AG08396 (cell line): ENCODE results near the gene NUPR1.
"Not testable (repeated sequence)": the region's sequence is repeated elsewhere in the genome, so short reads cannot be mapped to it uniquely, and the experiment has no call there.

ENCODE experiments used
- DNase-seq: peaks from one replicate; pipeline ENCODE4 v3.0.0; 2012; ENCODE audit warnings: low spot score, mixed read lengths

NUPR1 gene

DNA sequence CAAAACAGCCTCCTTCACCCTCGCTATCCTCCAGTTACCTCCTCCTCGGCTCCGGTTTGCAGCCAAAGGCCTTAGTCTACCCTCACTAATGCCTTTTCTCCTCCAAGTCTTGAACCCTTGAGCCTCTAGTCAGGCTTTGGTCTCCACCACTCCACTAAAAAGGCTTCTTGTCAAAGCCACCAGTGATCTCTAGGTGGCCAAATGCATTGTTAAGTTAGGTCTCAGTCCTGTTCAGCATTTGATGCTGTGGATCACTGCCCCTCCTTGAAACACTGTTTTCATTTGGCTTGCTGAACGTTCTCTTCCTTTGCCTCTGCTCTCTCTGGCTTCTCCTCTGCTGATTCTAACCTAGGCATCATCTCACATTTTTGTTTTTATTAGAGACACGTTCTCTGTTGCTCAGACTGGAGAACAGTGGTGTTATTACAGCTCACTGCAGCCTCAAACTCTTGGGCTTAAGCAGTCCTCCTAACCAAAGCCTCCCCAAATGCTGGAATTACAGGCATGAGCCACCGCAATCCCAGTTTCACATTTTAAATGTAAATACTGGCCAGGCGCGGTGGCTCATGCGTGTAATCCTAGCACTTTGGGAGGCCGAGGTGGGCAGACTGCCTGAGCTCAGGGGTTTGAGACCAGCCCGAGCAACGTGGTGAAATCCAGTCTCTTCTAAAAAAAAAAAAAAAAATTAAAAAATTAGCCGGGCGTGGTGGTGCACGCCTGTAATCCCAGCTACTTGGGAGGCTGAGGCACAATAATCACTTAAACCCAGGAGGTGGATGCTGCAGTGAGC lies 16.1 kb upstream of the NUPR1 start:
- no peak for DNase-seq

DNA sequence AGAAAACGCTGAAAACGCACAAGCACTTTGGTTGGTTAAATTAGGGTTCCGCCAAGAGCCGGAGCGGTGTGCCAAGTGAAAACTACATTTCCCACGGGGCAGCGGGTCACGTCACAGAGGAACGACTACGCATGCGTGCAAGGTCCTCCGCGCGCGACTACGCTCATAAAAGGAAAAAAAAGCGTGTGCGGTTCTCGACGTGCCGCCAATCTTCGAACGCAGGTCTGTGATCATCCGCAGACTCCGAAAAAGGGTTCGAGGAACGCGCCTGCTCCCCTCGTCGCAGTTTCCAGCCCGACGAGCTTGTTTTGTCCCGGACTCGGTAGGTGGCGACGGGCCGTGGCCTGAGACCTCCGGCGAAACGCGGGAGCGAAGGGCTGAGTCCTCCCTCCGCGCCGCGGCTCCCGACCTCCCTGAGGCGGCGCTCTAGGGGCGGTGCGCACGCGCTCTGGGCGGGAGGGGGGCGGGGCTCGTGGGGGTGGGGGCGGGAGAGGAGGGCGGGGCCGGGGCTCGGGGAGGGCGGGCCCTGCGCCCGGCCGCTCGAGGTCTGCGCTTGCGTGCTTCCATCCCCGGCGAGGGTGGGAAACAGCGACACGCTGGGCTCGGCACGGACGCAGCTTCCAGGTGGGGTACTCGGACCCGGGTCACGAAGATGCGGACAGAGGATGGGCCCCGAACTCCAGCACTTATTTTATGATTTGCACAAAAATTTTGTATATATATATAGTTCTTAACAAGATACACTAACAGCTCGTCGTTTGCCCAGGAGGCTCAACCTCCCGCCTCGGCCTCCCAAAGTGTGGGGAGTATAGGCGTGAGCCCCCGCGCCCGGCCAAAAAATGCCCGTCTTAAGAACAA lies 15.2 kb upstream of the NUPR1 start, which contains the start of gene SGF29:
SGF29 (plus strand) TSS at position 145 of the 858 bp plus-strand sequence. CDS start 27,150 bp downstream, outside the sequence.
- DNase-seq, result peak; percentile 98

DNA sequence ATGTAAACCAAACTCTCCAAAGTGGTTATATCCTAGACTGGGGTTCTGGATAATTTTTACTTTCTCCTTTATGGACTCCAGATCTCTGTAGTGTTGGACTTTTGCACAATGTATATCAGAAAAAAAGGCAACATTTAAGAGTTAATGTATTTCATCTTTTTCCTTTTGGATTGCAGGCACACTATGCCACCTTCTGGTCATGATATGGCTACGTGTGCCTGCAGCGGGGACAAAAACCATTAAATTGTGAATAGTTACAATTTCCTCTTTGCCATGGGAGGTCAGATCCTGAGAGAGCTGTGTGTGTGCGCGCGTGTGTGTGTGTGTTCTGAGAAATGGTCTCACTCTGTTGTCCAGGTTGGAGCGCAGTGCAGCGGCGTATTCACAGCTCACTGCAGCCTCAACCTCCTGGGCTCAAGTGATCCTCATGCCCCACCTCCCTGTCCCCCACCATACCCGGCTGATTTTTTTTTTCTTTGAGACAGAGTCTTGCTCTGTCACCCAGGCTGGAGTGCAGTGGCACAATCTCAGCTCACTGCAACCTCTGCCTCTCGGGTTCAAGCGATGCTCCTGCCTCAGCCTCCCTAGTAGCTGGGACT lies 10.6 kb upstream of the NUPR1 start:
- DNase-seq, result no peak

DNA sequence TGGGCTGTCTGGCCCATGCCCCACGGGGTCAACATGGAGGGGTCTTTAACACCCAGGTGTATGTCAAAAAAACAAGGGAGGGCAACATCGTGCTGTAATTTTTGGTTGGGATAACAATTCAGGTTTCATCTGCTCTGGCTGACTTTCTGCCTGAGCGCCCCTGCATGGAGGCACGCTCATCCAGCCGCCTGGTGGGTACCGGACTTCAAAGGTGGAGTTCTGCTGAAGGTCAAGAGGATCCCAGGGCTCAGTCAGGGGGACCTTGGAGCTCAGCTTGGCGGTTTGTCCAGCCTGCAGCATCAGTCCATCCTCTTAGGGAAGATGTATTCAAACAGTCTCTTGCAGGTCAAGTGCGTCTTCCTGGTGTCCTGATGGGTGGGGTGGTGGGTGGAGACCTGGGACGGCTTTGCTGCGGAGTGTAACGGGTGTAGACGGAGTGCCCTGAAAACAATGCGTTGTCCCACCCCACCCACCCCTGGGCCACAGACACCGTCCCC lies 9.6 kb upstream of the NUPR1 start:
- no peak for DNase-seq

DNA sequence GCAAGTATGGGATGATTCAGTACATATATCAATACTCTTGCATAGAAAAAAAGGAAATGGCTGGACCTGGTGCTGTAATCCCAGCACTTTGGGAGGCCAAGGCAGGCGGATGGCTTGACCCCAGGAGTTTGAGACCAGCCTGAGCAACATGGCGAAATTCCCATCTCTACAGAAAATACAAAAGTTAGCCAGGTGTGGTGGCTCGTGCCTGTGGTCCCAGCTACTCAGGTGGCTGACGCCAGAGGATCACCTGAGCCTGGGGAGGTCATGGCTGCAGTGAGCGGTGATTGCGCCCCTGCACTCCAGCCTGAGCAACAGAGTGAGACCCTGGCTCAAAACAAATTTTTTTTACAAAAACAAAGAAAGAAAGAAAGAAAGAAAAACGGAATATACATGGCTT lies 7.9 kb upstream of the NUPR1 start:
- DNase-seq, result no peak

DNA sequence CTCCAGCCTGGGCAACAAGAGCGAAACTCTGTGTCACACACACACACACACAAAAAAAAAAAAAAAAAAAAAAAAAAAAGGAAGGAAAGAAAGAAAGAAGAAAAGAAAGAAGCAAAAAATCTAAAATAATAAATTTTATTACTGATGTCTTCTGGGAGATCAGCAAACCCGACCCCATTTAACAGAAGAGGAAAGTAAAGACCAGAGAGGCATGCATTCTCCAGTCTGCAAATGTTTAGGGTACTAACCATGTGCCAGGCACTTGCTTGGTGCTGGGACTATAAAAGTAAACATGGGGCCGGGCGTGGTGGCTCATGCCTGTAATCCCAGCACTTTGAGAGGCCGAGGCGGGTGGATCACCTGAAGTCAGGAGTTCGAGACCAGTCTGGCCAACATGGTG lies 7.2 kb upstream of the NUPR1 start:
- not testable (repeated sequence) for DNase-seq

DNA sequence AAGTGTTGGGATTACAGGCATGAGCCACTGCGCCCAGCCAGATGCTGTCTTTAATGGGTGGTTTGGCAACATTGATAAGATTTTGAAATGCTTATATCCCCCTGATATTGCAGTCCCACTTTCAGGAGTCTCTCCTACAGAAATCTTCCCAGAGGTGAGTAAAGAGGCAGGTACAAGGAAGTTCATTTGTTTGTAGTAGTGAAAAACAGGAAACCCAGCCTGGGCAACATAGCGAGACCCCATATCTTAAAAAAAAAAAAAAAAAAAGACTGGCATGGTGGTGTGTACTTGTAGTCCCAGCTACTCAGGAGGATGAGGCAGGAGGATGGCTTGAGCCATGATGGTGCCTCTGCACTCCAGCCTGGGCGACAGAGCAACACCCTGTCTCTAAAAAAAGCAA lies 6.2 kb upstream of the NUPR1 start:
- DNase-seq, result no peak

DNA sequence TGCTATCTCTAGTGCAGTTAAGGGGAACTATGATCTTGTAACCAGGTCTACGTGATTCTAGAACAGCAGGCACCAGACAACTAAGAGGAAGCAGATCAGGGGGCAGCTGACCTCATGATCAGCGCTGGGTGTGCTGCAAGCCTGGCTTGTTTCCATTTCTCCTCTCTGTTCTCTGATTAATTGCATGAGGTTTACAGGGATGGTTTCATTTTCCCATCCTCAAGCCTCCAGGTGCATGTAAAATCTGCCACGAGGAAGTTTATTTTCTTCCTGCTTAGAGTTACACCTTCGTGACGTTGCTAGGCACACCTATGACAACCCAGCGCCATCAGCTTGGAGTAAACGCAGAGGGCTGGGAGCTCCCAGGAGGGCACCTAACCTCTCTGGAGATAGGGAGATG lies 4.3 kb upstream of the NUPR1 start:
- no peak for DNase-seq

DNA sequence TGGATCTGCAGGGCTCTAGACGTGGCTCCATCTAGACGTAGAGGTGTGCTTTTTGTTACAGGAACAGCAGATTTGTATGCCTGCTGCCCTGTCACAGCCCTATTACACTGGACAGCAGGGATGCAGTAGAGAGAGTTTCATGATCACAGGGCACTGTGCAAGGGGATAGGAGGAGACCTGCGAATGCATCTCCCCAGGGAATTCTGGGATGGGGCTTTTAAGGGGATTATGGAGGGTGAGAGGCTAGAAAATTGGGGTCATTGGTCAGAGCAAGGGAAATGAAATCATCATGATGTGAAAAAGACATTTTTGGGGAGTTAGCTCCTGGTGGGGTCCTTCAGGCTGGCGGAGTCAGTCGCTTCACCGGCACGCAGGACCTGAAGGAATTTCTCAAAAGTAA lies 3.9 kb upstream of the NUPR1 start:
- no peak for DNase-seq

DNA sequence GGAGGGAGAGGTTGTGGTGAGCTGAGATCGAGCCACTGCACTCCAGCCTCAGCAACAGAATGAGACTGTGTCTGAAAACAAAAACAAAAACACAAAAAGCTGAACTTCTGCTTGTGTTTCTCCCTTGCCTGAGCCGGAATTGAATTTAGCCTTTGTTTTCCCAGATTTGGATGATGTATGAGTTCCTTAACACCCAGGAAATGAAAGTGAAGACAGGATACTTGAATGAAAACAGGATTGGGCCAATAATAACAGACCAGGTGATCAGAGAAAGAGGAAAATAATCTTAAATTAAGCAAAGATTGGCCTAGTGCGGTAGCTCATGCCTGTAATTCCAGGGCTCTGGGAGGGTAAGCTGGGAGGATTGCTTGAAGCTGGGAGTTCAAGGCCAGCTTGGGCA lies 1.6 kb upstream of the NUPR1 start:
- no peak for DNase-seq

DNA sequence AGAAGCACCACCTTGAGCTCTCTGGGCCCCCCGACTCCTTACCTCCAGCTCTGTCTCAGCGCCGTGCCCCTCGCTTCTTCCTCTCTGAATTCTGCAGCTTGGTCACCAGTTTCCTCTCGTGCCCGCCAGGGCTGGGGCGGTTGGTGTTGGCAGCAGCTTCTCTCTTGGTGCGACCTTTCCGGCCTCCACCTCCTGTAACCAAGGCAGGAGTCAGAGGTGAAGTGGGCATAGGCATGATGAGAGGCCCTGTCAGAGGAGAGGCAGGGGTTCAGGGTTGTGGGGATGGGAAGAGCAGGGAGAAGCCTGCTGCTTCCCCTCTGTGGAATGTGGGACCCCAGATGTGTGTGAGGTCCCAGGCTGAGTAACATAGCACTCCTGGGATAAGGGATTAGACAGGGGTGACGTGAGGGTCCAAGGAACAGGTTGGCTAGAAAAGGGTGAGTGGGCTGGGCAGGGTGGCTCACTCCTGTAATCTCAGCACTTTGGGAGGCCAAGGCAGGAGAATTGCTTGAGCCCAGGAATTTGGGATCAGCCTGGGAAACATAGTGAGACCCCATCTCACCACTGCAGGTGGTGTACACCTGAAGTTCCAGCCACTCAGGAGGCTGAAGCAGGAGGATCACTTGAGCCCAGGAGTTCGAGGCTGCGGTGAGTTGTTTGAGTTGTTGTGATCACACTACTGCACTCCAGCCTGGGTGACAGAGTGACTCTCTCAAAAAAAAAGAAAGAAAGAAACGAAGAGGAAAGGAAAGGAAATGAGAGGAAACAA lies 626 bp downstream of the NUPR1 start:
- DNase-seq, result no peak

DNA sequence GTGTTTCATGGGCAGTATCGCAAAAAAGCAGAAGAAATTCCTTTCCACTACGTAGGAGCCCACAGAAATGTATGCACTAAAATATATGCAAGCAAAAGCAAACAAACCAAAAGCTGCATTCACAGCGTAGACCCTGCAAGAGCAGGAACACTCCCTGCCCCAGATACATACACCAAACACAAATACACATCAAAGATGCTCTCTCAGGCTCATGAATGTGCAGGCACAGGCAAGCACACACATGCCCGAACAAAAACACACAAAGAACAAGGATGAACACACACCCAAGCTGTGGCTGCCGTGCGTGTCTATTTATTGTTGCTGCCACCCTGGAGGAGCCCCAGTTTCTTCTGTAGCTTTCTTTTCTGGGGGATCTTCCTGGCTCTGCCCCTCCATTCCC lies 1.7 kb downstream of the NUPR1 start:
- DNase-seq, result no peak

DNA sequence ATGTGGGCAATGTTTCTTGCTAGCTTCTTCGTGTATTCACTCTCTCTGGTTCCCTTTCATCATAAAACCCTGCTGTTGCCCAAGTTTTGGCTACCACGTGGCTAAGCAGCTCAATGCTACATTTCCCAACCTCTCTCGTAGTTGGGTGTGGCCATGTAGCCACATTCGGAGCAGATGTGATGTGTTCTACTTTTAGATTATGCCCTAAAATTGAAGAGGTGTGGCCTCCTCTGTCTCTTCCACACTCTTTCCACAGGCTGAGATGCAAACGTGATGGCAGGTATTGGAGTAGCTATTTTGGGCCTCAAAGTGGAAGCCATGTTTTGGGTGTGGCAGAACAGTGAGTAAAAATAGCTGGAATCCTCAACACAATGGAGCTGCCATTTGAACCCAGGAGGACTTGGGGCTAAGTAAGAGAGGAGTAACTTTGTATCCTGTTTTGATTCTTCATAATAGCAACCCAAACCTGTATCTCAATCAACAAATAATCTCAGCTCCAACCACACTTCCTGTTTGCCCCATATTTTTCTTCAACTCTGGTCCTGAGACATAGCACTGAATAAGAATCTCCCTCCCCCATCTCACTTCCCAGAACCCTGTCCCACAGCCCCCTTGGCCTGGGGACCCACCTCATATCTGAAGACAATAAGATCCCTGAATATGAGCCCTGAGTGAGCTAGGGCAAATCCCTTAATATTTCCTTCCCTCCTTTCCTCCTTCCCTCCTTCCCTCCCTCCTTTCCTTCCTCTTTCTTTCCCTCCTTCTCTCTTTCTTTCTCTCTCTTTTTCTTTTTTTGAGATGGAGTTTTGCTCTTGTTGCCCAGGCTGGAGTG lies 4.0 kb downstream of the NUPR1 start:
- DNase-seq, result no peak

DNA sequence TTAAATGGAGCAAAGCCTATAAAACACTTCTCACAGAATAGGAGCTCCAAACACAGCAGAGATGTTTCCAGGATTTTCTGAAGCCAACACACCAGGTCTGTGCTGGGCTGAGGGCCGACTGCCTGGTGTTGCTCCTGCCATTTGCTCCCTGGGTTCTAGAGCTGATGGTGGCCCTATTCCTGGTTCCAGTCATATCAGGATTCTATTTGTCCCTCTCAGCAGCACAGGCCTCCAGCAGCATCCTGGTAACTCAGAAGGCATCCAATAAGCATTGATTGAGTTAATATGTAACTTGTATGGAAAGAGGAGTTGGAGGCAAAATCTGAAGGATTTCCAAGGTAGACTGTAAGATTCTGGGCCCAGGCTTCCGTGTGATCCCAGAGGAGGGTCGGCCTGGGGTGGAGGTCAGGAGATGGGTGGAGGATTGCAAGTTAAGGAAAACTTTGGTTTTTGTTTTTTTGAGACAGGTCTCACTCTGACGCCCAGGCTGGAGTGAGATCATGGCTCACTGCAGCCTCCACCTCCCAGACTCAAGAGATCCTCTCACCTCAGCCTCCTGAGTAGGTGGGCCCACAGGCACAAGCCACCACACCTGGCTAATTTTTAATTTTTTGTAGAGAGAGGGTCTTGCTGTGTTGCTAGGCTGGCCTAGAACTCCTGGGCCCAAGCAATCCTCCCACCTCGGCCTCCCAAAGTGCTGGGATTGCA lies 5.7 kb downstream of the NUPR1 start:
- DNase-seq, result no peak

DNA sequence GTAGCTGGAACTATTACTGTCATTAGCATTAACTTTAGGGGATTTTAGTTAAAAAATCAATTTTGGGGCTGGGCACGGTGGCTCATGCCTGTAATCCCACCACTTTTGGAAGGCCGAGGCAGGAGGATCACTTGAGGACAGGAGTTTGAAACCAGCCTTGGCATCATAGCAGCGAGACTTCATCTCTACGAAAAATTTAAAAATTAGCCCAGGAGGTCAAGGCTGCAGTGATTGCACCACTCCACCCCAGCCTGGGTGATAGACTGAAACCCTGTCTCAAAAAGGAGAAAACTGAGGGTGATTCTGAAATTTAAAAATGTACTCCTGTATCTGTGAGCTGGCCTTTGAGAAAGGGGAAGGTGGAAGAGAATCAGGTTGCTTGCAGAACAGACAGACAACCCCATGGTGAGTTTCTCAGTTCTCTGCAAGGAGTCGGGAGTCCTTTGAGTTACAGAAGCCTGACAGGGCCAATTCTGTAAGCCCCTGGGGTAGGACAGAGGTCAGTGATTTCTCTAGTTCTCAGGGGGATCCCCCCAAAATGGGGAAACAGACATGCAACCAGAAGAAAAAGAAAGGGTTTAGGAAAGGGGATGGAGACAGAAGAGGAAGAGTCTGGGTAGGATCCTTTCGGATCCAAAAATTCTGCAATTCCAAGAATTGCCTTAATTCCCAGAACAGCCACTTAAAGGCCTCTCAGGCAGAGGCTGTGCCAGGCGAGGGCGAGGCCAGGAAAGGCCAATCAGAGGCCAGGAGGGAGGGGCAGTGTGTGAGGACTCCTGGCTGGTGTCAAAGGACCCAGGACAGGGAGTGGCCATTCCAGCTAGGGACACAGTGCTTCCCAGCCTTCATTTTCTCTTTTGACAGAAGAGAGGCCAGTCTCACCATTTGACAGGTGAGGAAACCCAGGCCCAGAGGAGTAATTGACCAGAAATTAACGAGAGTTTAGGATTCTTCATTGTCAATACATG lies 6.7 kb downstream of the NUPR1 start:
- peak; percentile 47 for DNase-seq

DNA sequence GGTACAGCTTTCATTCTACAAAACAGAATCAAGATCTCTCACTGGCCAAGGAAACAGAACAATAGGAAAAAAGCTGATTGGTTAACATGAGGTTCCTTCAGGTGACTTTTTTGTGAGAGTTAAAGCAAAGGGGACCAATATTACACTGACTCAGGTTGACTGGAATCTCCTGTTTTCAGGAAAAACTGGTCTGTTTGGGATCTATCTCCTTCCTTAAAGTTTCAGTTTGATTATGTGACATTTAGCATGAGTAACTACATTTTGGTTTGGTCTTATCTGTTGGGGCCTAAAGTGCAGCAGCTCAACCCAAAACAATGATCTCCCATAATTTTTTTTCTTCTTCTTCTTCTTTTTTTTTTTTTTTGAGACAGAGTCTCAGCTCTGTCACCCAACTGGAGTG lies 9.7 kb downstream of the NUPR1 start:
- no peak for DNase-seq

DNA sequence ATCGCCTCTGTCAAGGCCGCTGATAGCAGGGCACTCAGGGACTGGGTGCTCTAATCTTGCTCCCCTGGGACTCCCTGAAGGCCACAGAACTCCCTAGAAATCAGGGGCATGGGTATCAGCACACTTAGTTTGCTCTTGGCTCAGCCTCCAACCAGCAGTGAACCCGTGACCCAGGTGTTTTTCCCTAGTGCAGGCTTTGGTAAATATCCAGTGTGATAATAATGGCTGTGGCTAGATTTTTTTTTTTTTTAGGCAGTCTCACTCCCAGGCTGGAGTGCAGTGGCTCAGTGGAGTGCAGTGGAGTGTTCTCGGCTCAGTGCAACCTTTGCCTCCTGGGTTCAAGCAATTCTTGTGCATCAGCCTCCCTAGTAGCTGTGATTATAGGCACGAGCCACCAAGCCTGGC lies 10.3 kb downstream of the NUPR1 start:
- no peak for DNase-seq

DNA sequence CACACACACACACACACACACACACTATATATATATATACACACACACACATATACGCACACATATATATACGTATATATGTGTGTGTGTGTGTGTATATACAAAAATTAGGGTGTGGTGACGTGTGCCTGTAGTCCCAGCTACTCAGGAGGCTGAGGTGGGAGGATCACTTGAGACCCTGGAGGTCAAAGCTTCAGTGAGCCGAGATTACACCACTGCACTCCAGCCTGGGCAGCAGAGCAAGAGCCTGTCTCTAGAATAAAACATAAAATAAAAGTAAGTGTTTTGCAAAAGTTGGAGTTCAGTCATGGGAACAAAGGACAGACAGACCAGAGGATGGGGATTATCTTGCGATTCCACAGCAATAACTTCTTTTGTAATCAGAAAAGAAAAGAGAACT lies 10.8 kb downstream of the NUPR1 start:
- no peak for DNase-seq
